HFFc6 (cell line): ENCODE measurements around the gene CPNE9. TPM values are rescaled to one million over a fixed set of nuclear protein-coding genes. Genes with fewer than 3 reads are reported as not detected.

Source experiments
- DNase-seq: peaks from one replicate; pipeline ENCODE4 v3.0.0-alpha.2; 2018
- H3K27ac Mint-ChIP-seq: 2 replicates; pipeline ENCODE4 v1.8.0; 2020; ENCODE audit warnings: mild to moderate bottlenecking, mixed read lengths
- H3K27me3 Mint-ChIP-seq: 2 replicates; pipeline ENCODE4 v1.8.0; 2021; ENCODE audit warnings: mild to moderate bottlenecking, moderate library complexity, mixed read lengths; ENCODE audit not compliant: insufficient read depth
- H3K36me3 Mint-ChIP-seq: 2 replicates; pipeline ENCODE4 v1.8.0; 2021; ENCODE audit warnings: low read depth, mixed read lengths
- H3K4me1 Mint-ChIP-seq: 2 replicates; pipeline ENCODE4 v1.8.0; 2020; ENCODE audit warnings: low read depth, mixed read lengths
- H3K4me3 Mint-ChIP-seq: 2 replicates; pipeline ENCODE4 v1.8.0; 2020; ENCODE audit warnings: mild to moderate bottlenecking, moderate library complexity, mixed read lengths
- H3K9me3 Mint-ChIP-seq: 2 replicates; pipeline ENCODE4 v1.8.0; 2020; ENCODE audit warnings: mild to moderate bottlenecking, mixed read lengths
- CTCF ChIP-seq: fragments of 200-600 bp; sonication (generic); IDR thresholded peaks from 2 replicates; pipeline ENCODE4 v1.5.0; 2021; ENCODE audit warnings: antibody characterized with exemption, mild to moderate bottlenecking
- total RNA-seq, 6 experiments: library from RNA; stranded (reverse); fragmentation: NEBNext Ultra II Directional; extraction: Animal tissue kit (Norgen Biotek cat#: 25700); gene quantifications; 2 replicates in 1 of 6; 3 replicates in 5 of 6; pipeline ENCODE4 v1.2.3, GENCODE V29; 2021

CPNE9 gene
- total RNA-seq, 6 experiments from 2014 or later = not detected

GRCh38 chr3:9698293-9698692 lies 5.3 kb upstream of the CPNE9 start:
- no peaks in the 10 kb centered on the region for H3K9me3 Mint-ChIP-seq
- no peak for TF ChIP-seq CTCF
- no peaks in the 10 kb centered on the region for H3K4me1 Mint-ChIP-seq
- no peak overlapping the region for H3K4me3 Mint-ChIP-seq
- DNase-seq = no peak
- H3K27me3 Mint-ChIP-seq = peaks cover 1% of the 10 kb centered on the region; the same call in 1 of the 2 replicates
- H3K36me3 Mint-ChIP-seq = peaks cover 5% of the 10 kb centered on the region; the same call in 1 of the 2 replicates
- no peak overlapping the region for H3K27ac Mint-ChIP-seq

GRCh38 chr3:9700536-9700935 lies 3.1 kb upstream of the CPNE9 start:
- Mint-ChIP-seq H3K4me3 (no peak overlapping the region), H3K27ac (no peak overlapping the region), H3K36me3 (peaks cover 5% of the 10 kb centered on the region; the same call in 1 of the 2 replicates), H3K4me1 (no peaks in the 10 kb centered on the region), H3K9me3 (no peaks in the 10 kb centered on the region), H3K27me3 (peaks cover 6% of the 10 kb centered on the region)
- no peak for TF ChIP-seq CTCF
- no peak for DNase-seq

- no peak for TF ChIP-seq CTCF
- H3K36me3 Mint-ChIP-seq = peaks cover 5% of the 10 kb centered on the region; the same call in 1 of the 2 replicates
- H3K4me3 Mint-ChIP-seq = no peak overlapping the region
- no peak for DNase-seq
- no peak overlapping the region for H3K27ac Mint-ChIP-seq
- H3K27me3 Mint-ChIP-seq = peaks cover 11% of the 10 kb centered on the region
- no peaks in the 10 kb centered on the region for H3K9me3 Mint-ChIP-seq
- H3K4me1 Mint-ChIP-seq = no peaks in the 10 kb centered on the region
Observed at GRCh38 chr3:9701006-9701405, 2.6 kb upstream of the CPNE9 start.

GRCh38 chr3:9701711-9702110 lies 1.9 kb upstream of the CPNE9 start:
- no peak overlapping the region for H3K4me3 Mint-ChIP-seq
- H3K4me1 Mint-ChIP-seq = no peaks in the 10 kb centered on the region
- TF ChIP-seq CTCF = no peak
- peaks cover 13% of the 10 kb centered on the region; the same call in 1 of the 2 replicates for H3K27me3 Mint-ChIP-seq
- no peak for DNase-seq
- no peak overlapping the region for H3K27ac Mint-ChIP-seq
- no peaks in the 10 kb centered on the region for H3K9me3 Mint-ChIP-seq
- peaks cover 5% of the 10 kb centered on the region; the same call in 1 of the 2 replicates for H3K36me3 Mint-ChIP-seq

GRCh38 chr3:9703240-9703639 lies 393 bp upstream of the CPNE9 start:
- Mint-ChIP-seq H3K27ac (no peak overlapping the region), H3K4me1 (no peaks in the 10 kb centered on the region), H3K4me3 (no peak overlapping the region), H3K9me3 (no peaks in the 10 kb centered on the region), H3K36me3 (peaks cover 5% of the 10 kb centered on the region; the same call in 1 of the 2 replicates), H3K27me3 (peaks cover 15% of the 10 kb centered on the region)
- TF ChIP-seq CTCF = no peak
- DNase-seq = no peak
